COR-L47 (cell line): ENCODE measurements around the gene SPNS2.

Experiments
- DNase-seq: peaks from one replicate; lab custom pipeline; 2025; lab: John Stamatoyannopoulos, UW

Gene SPNS2

GRCh38 chr17:4498461-4499397 is at the start of gene SPNS2:
Gene SPNS2, plus strand, starts transcription at chr17:4498881. Its CDS starts 167 bp downstream, at chr17:4499048.
- DNase-seq: peak; percentile 47

DNA sequence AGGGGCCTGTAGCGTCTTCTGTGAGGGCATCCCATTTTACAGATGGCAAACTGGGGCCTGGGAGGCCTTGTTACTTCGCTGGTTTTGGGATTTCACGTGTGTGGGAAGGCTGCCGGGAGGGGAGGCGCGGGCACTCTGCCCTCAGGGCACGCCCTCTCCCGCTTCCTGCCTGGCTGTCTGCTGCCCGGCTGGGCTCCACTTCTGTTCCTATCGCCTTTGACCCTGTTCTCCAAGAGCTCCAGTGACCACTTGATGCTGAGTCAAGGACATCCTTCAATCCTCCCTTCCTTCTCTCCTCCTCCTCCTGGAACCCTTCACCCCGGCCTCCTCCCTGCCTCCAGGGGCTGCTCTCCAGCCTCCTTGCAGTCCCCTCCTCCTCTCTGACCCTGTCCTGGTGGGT is 48.9 kb upstream of the SPNS2 start:
- no peak for DNase-seq

DNA sequence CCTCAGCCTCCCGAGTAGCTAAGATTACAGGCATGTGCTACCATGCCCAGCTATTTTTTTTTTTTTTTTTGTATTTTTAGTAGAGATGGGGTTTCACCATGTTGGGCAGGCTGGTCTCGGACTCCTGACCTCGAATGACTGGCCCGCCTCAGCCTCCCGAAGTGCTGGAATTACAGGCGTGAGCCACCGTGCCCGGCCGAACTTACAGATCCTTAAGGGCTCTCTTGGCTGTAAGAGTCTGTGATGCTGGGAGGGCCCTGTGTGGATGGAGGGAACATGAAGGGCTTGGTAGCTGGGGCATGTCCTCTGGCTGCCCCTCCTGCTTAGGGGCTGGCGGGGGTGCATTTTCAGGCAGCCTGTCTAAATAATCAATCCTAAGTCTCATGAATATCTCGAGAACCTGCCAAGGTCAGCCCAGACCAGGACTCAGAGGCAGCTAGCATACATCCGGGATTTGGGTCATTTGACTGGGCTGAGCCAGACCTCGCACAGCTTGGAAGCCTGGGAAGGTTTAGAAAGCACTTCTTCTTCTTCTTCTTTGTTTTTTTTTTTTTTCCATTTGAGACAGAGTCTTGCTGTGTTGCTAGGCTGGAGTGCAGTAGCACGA is 47.9 kb upstream of the SPNS2 start:
- no peak for DNase-seq

DNA sequence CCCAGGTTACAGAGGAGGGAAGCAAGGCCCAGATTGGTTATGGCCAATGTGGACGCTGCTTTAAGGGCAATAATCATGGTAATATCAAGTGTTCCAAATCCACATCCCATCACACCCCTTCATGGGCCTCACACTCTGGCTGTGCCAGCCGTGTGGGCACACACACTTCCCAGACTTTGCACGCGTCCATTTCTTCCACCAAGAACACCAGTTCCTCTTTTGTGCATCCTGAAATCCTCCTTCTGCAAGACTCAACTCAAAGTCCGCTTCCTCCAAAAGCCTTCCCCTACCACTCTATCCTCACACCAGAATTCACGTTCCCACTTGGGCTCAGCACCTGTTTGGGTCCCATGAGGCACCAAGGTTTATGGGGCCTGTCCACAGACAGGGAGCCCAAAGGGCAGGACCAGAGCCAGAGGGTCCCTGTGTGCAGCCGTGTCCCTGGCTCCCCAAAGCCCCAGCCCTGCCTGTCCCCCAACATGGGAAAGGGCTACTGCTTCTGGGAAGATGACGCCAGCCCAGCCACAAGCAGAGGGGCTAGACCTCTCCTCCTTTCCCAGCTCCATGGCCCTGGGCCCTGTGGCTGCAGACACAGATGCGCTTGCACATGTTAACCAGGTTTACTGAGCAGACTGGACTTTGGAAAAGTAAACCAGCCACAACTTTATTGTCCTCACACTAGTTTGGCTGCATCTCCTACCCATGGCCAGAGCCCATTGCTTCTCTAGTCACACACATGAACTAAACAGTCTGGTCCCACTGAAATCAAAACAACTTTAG is 44.7 kb upstream of the SPNS2 start:
- no peak for DNase-seq

- no peak for DNase-seq
Measured at GRCh38 chr17:4460661-4461060, 38.0 kb upstream of the SPNS2 start.

- DNase-seq: no peak
Measured at GRCh38 chr17:4463818-4464476, 34.7 kb upstream of the SPNS2 start.

DNA sequence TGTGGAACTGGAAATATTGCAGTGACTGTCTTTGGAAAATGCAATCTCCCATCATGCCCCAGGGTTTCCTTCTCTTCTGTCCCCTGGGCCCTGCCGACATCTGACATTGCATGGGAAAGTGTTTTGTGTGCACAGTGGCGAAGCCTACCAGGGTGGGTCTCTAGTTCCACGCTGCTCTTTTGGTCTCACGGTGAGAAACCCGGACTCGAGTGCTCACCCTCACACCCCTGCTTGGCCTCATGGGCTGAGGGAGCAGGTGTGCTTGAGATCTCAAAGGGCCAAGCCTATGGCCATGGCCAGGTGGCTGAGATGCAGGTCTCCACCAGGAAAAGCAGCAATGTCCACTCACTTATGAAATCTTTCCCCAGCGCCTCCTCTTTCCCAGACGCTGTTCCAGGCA is 32.9 kb upstream of the SPNS2 start:
- DNase-seq: no peak

DNA sequence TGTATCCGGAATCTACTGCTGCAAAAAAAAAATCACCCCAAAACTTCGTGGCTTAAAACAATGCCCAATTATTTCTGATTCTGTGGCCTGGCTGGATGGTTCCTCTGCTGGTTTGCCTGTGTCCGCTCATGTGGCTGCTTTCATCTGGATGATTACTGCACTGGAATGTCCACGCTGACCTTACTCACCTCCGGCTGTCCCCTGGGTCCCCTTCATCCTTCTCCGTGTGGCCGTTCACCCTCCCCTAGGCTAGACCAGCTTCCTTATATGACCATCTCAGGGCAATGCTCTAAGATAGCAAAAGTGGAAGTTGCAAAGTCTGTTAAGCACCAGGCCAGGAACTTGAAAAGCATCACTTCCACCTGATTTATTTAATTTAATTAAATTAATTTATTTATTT is 31.4 kb upstream of the SPNS2 start:
- DNase-seq: no peak

- no peak for DNase-seq
Measured at GRCh38 chr17:4469552-4469951, 29.1 kb upstream of the SPNS2 start.

GRCh38 chr17:4472286-4472685 is 26.4 kb upstream of the SPNS2 start:
- DNase-seq: no peak

GRCh38 chr17:4474093-4474492 is 24.6 kb upstream of the SPNS2 start:
- no peak for DNase-seq

DNA sequence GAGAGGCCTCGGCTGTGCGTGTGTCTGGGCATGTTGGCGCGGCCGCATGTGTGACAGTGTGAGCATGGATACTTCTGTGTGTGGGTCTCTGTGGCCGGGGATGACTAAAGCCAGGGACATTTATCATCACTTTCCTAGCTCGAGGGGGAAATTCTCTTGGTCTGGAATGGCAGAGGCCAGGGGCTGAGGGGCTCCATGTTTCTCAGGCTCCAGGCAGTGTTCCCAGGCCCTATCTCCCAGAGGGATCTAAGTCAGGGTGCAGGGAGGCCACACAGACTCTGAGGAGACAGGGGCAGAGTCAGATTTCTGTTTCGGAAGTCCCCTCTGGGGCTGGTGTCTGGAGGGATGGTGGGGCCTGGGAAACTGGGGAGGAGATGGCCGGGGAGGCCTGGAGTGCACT is 23.7 kb upstream of the SPNS2 start:
- DNase-seq: no peak

DNA sequence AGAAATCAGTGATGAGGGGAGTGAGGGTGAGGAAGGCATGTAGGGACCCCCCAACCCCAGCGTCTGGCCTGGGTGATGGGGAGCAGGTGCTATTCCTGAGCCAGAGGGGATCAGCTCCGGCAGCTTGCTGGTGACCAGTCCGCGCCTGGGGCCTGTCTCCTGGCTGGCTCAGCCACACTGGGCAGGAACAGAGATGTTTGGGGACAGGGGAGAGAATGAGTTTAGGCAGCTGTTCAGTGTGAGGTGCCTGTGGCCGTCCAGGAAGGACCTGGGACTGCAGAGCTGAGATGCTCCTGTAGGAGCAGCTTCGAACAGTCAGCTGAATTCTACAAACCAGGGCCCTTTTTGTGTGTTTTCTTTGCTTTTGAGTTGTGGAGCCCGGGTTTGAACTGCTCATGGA is 23.2 kb upstream of the SPNS2 start:
- no peak for DNase-seq

- DNase-seq: no peak
Measured at GRCh38 chr17:4476017-4476416, 22.7 kb upstream of the SPNS2 start.

DNA sequence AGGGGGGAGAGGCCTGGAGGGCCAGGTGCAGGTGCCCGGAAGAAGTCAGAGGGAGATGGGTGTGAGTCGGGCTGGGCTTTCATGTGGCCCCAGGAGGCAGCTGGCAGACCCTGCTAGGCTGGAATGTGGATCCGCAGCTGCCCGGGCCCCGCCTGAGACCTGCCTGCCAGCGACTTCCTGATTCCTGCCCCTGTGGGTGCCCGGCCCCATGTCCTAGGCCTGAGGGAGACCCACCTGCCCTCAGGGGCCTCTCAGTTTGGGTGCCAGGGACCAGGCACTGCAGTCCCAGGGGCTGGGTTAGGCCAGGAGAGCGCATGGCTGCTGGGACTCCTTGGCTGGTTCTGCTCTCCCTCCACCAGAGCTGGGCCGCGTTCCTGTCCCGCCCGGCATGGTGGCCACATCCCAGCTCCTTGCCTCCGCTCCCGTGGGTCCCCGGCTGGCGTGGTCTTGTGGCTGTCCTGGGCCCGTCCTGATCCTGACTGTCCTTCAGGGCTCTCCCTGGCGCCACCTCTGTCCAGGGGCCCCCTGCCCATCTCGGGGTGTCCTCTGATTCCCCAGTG is 22.1 kb upstream of the SPNS2 start:
- DNase-seq: no peak

DNA sequence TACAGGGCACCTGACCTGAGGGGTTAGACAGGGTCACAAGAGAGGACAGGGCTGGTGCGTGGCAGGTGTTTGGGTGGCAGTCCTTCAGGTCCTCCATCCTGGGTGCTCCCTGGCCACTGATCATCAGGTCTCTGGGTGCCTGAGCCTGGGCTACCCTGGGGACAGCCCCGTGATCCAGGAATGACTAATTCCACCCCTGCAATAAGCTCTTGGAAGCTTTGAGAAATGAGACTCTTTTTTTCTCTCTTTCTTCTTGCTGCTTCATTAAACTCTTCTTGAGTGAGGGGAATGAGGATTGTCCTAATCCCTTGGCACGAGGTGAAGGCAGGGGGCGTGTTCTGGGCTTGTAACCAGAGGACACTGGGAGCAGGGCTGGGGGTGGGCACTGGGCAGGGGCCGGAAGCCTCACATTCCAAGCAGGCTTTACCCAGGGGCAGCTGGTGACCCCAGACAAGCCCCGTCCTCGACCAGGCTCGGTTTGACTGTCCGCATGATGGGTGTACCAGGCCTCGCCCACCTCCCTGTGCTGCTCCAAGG is 21.4 kb upstream of the SPNS2 start:
- DNase-seq: no peak

GRCh38 chr17:4478318-4478830 is 20.3 kb upstream of the SPNS2 start:
- no peak for DNase-seq

DNA sequence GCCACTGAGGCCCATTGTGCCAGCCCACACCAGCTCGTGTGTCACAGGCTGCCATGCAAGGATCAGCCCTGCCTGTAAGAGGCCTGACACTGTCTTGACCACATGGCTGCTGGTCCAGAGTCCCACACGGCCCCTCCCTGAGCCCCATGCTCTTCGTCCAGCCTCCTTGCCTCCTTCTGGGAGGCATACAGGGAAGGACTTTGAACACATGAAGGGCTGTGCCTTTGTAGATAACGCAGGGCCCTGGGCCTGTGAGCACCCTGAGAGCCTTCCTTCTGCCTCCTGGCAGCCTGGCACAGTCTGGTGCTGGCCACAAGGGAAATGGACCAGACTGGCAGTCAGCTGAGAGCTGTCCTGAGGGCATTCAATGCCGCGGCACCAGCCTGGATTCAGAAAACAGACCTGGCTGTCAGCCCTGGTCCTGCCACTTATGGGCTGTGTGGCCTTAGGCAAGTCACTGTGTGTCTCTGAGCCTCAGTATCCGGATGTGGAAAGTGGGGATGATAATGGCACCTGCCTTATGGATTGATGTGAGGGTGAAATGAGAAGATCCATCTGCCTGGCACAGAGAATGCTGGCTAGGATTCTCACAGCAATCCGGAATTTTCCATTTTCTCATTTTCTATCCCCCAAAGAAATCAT is 19.2 kb upstream of the SPNS2 start:
- DNase-seq: no peak

GRCh38 chr17:4479982-4480751 is 18.5 kb upstream of the SPNS2 start:
- DNase-seq: no peak
